Activated naive CD4-positive, alpha-beta T cell treated with anti-CD3 and anti-CD28 coated beads for 36 hours (primary cell): ENCODE measurements around the gene MKX. TPM values are rescaled to one million over a fixed set of nuclear protein-coding genes. Genes with fewer than 3 reads are reported as not detected.
"Not testable (repeated sequence)": the region's sequence is repeated elsewhere in the genome, so short reads cannot be mapped to it uniquely, and the experiment has no call there.

Experiments
- CTCF ChIA-PET: fragments of 350-600 bp; sonication (Branson Sonifier 250); formaldehyde crosslinking; loops from one replicate; lab custom pipeline; 2021; ENCODE audit warnings: antibody characterized with exemption; lab: Charles Lee
- DNase-seq: peaks from one replicate; pipeline ENCODE4 v3.0.0-alpha.2; 2020
- H3K27ac Mint-ChIP-seq: one replicate; pipeline ENCODE4 v1.8.0; 2021; ENCODE audit warnings: mild to moderate bottlenecking, mixed read lengths
- H3K27me3 Mint-ChIP-seq: one replicate; pipeline ENCODE4 v1.8.0; 2021; ENCODE audit warnings: low read depth, mixed read lengths
- H3K36me3 Mint-ChIP-seq: one replicate; pipeline ENCODE4 v1.8.0; 2021; ENCODE audit warnings: low read depth, mixed read lengths
- H3K4me1 Mint-ChIP-seq: one replicate; pipeline ENCODE4 v1.8.0; 2021; ENCODE audit warnings: low read depth, mixed read lengths
- H3K4me3 Mint-ChIP-seq: one replicate; pipeline ENCODE4 v1.8.0; 2021; ENCODE audit warnings: mild to moderate bottlenecking, moderate library complexity, mixed read lengths
- H3K9me3 Mint-ChIP-seq: one replicate; pipeline ENCODE4 v1.8.0; 2021; ENCODE audit warnings: mixed read lengths
- intact Hi-C: fragments of 100-400 bp; cut with micrococcal nuclease; formaldehyde crosslinking; loops from one replicate; pipeline ENCODE4 v1.15.1; 2023
- total RNA-seq, 2 experiments: library from RNA; stranded (reverse); gene quantifications; one replicate each; pipeline ENCODE4 v1.2.3, GENCODE V29; 2021

The MKX gene
- total RNA-seq, 2 experiments from 2014 or later = 0.15 to 0.38 TPM

DNA sequence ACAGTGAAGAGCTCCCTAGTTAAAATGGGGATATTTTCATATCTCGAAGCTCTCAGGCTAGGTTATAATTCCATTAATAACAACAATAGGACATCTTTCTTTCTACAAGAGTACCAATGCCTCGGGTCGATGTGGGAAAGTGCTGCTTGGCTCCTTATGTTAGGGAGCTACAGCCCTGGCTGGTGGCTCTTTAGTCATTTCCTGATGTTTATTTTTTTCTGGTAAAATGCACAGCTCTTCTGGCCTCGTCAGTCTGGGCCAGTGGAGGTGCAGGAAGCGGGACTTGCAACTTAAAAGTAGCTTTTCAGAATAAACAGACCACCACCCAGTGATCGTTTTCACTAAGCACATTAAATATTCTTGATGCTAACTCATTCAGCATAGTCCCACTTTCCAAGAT is 58.3 kb downstream of the MKX start:
- CTCF ChIA-PET = interaction anchor here (1.0 kb wide), 1 partner anchor 87 kb away, joined by 3 read pairs; no protein-coding TSS in a partner anchor
- H3K4me1 Mint-ChIP-seq = no peaks in the 10 kb centered on the region
- intact Hi-C loops = no loop called here
- DNase-seq = no peak
- no peak overlapping the region for H3K4me3 Mint-ChIP-seq
- no peak overlapping the region for H3K27ac Mint-ChIP-seq
- no peaks in the 10 kb centered on the region for H3K27me3 Mint-ChIP-seq
- H3K36me3 Mint-ChIP-seq = no peaks in the 10 kb centered on the region
- H3K9me3 Mint-ChIP-seq = no peaks in the 10 kb centered on the region

DNA sequence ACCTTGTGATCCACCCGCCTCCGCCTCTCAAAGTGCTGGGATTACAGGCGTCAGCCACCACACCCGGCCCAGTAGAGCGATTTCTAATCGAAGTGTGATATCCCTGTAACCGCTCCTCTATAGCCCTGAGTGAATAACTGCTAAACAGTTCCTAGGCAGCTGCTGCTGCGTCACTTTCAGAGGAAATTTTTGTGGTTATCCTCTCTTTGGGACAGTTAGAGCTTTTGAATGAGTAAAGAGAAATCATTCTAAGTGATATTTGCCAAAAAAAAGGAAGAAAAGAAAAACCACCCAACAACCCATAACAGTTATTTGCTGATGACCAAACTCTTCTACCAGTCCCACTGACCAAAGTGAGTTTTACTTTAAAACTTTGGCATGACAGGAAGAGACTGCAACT is 59.9 kb downstream of the MKX start:
- DNase-seq = no peak
- H3K9me3 Mint-ChIP-seq = no peaks in the 10 kb centered on the region
- no peak overlapping the region for H3K4me3 Mint-ChIP-seq
- H3K4me1 Mint-ChIP-seq = no peaks in the 10 kb centered on the region
- H3K27me3 Mint-ChIP-seq = no peaks in the 10 kb centered on the region
- intact Hi-C loops = no loop called here
- H3K36me3 Mint-ChIP-seq = no peaks in the 10 kb centered on the region
- CTCF ChIA-PET = no interaction called here
- no peak overlapping the region for H3K27ac Mint-ChIP-seq

DNA sequence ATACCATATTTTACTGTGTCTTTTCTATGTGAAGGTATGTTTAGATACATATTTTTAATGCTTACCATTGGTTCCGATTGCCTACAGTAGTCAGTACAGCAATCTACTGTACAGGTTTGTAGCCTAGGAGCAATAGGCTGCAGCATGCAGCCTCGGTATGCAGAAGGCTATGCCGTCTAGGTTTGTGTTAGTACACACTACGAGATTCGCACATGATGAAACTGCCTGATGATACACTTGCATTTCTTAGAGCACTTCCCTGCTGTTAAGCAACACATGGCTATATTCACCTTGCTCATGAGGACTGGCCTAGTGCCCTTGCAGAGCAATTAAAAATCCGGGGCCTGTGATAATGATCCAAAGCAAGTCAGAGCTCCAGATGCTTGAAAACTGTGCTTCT is 62.4 kb downstream of the MKX start:
- CTCF ChIA-PET = interaction anchor here (0.6 kb wide), 1 partner anchor 14 kb away, joined by 3 read pairs; no protein-coding TSS in a partner anchor
- no peaks in the 10 kb centered on the region for H3K4me1 Mint-ChIP-seq
- no peaks in the 10 kb centered on the region for H3K36me3 Mint-ChIP-seq
- no peak overlapping the region for H3K27ac Mint-ChIP-seq
- H3K9me3 Mint-ChIP-seq = no peaks in the 10 kb centered on the region
- no peak for DNase-seq
- no peak overlapping the region for H3K4me3 Mint-ChIP-seq
- H3K27me3 Mint-ChIP-seq = no peaks in the 10 kb centered on the region
- intact Hi-C loops = no loop called here

DNA sequence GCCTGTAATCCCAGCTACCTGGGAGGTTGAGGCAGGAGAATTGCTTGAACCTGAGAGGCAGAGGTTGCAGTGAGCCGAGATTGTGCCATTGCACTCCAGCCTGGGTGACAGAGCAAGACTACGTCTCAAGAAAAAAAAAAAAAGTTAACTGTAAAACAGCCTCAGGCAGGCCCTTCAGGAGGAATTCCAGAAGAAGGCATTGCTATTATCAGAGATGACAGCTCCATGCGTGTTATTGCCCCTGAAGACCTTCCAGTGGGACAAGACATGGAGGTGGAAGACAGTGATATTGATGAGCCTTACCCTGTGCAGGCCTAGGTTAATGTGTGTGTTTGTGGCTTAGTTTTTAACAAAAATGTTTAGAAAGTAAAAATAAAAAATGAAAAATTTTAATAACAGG is 63.8 kb downstream of the MKX start:
- H3K4me1 Mint-ChIP-seq, H3K9me3 Mint-ChIP-seq, H3K4me3 Mint-ChIP-seq, intact Hi-C loops, H3K27ac Mint-ChIP-seq, H3K27me3 Mint-ChIP-seq, DNase-seq, H3K36me3 Mint-ChIP-seq: not testable (repeated sequence)
- CTCF ChIA-PET = interaction anchor here (0.6 to 1.0 kb wide), 2 partner anchors 29 to 1576 kb away, joined by 3 read pairs; no protein-coding TSS in a partner anchor

DNA sequence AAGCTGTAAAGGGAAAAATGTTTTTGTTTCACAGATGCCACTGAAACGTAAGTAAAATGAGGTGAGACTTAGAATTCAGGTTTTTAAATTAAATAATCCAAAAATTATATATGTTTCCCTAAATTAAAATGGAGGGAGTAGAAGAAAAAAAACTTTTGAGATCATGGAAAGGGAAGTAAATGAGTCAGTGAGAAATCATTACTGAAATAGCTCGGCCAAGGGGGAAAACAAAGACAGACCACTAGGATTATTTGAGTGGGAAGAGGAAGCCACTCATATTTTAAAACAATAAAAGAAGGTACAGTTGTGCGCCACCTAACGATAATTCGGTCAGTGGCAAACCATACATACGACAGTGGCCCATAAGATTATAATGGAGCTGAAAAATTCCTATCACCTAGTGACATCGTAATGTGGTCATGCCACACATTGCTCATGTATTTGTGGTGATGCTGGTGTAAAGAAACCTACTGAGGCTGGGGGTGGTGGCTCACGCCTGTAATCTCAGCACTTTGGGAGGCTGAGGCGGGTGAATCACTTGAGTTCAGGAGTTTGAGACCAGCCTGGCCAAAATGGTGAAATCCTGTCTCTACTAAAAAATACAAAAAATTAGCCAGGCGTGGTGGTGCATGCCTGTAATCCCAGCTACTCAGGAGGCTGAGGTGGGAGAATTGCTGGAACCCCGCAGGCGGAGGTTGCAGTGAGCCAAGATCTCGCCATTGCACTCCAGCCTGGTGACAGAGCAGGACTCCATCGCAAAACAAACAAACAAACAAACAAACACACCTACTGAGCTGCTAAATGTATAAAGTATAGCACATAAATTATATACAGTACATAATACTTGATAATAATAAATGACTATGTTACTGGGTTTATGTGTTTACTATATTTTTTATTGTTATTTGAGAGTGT is 64.7 kb downstream of the MKX start:
- H3K27me3 Mint-ChIP-seq = no peaks in the 10 kb centered on the region
- H3K4me1 Mint-ChIP-seq = no peaks in the 10 kb centered on the region
- H3K36me3 Mint-ChIP-seq = no peaks in the 10 kb centered on the region
- intact Hi-C loops = no loop called here
- H3K27ac Mint-ChIP-seq = no peak overlapping the region
- CTCF ChIA-PET = interaction anchor here (0.5 to 1.0 kb wide), 4 partner anchors 9 to 460 kb away, joined by 3 read pairs; no protein-coding TSS in a partner anchor
- H3K4me3 Mint-ChIP-seq = no peak overlapping the region
- H3K9me3 Mint-ChIP-seq = no peaks in the 10 kb centered on the region
- no peak for DNase-seq

DNA sequence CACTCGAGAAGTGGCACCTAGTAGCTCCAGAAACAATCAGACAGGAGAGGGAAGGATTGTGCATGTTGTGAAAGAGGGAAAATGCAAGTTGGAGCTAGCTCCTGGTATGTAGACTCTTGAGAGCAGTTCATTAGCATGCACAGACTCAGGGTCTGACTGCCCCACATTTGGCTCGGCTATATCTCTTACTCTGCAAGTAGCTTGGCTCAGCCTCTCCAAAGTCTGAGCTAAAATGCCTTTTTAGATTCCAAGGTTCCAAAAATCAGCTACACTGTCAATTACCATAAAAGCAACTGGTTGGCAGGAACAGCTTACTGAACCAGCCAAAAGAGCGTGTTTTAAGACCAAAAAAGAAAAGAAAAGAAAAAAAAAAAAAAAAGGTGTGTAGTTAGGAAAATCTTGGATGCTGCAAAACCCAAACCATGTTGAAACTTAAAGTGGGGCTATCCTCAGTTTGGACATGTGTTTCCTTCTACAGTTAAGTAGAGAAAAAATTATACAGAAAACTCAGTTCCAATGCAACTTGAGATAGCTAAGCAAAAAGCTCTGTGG is 65.5 kb downstream of the MKX start:
- no peak overlapping the region for H3K27ac Mint-ChIP-seq
- H3K9me3 Mint-ChIP-seq = no peaks in the 10 kb centered on the region
- H3K4me1 Mint-ChIP-seq = no peaks in the 10 kb centered on the region
- no peaks in the 10 kb centered on the region for H3K36me3 Mint-ChIP-seq
- H3K4me3 Mint-ChIP-seq = no peak overlapping the region
- no peaks in the 10 kb centered on the region for H3K27me3 Mint-ChIP-seq
- no peak for DNase-seq
- intact Hi-C loops = no loop called here
- CTCF ChIA-PET = interaction anchor here (0.6 to 0.7 kb wide), 3 partner anchors 10 to 627 kb away, joined by 3 to 4 read pairs (median 3); no protein-coding TSS in a partner anchor

DNA sequence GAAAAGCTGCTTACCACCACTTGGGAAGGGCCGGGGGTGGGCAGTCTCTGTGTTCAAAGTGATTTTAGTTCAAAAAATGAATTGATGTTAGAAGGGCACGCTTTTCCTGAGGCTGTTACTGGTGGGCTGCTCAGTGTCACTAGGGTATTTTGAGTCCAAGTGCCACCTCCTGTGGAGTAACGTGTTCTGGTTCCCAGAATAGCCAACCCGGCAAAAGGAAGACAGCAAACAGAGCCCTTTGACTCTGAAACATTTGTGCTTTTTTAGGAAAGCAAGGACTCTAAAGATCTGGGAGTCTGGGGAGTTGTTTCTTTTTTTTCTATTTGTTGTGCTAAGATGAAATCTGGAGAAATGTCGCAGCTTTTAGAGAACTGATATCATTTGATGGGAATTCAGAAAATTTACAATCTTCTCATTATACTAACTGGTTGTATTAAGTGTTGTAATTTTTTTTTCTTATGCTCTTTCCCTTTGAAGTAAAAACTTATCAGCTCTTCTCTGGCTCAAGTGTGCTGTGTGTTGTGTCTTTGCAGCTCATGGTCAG is 66.2 kb downstream of the MKX start:
- Mint-ChIP-seq H3K27me3 (no peaks in the 10 kb centered on the region), H3K4me3 (no peak overlapping the region), H3K9me3 (no peaks in the 10 kb centered on the region), H3K27ac (no peak overlapping the region), H3K36me3 (no peaks in the 10 kb centered on the region), H3K4me1 (no peaks in the 10 kb centered on the region)
- intact Hi-C loops = no loop called here
- DNase-seq = no peak
- CTCF ChIA-PET = interaction anchor here (0.6 kb wide), 2 partner anchors 482 to 626 kb away, joined by 4 to 5 read pairs; no protein-coding TSS in a partner anchor

DNA sequence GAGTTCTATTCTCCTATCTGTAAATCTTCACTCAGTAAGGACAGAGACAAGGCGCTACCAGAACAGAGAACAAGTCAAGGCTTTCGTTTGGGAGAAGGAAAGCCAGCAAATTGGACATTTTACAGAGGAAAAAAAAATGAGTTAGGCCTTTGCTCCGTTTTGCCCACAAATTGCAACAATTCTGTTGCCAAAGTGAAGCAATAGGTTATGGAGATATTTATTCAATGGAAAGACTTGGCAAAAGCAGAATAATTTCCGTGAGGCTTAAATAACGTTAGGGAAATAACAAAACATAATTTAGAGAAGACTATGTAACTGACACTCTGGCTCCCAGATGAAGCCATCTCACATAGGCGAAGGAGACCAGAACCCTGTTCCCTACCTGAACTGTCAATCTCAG is 67.5 kb downstream of the MKX start:
- Mint-ChIP-seq H3K27me3 (no peaks in the 10 kb centered on the region), H3K4me3 (no peak overlapping the region), H3K36me3 (no peaks in the 10 kb centered on the region), H3K27ac (no peak overlapping the region), H3K9me3 (no peaks in the 10 kb centered on the region), H3K4me1 (no peaks in the 10 kb centered on the region)
- CTCF ChIA-PET = no interaction called here
- intact Hi-C loops = no loop called here
- DNase-seq = no peak

DNA sequence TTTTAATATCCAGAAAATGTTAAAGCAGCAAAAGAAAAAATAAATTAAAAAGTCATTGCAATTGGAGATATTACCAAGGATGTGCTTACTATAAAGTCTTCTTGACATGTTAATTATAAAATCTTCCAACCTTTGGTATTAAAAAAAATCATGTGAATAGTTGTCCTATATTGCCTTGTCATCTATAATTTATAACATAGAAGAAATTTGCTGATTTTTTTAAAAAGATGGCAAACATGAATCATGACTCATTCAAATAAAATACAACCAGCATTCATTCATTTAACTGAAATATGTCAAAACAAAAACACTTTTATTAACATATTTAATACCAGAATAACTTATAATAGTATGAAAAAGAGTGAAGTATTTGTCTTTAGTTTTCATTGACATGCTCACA is 72.6 kb downstream of the MKX start:
- no peaks in the 10 kb centered on the region for H3K4me1 Mint-ChIP-seq
- no peak for DNase-seq
- H3K36me3 Mint-ChIP-seq = no peaks in the 10 kb centered on the region
- no peaks in the 10 kb centered on the region for H3K9me3 Mint-ChIP-seq
- CTCF ChIA-PET = no interaction called here
- intact Hi-C loops = no loop called here
- no peak overlapping the region for H3K27ac Mint-ChIP-seq
- no peak overlapping the region for H3K4me3 Mint-ChIP-seq
- no peaks in the 10 kb centered on the region for H3K27me3 Mint-ChIP-seq

DNA sequence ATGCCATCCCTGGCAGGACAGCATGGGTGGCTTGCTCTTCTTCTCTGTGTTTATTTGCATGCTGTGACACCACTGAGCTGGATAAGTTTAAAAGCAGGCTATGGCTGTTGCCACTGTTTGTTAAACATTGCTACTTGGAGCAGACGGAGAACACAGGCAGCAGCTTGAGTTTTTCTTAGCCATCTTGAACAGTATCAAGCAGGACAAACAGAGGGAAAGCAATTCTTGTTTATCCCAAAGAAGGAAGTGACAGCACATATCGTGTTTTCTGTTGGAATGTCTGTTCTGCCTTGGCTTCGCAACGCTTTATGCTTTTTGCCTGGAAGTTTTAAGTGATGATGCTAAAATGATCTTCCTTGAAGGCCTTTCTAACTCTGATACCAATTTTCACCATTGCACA is 73.8 kb downstream of the MKX start:
- intact Hi-C loops = no loop called here
- no peaks in the 10 kb centered on the region for H3K4me1 Mint-ChIP-seq
- no peak overlapping the region for H3K27ac Mint-ChIP-seq
- no peaks in the 10 kb centered on the region for H3K36me3 Mint-ChIP-seq
- H3K4me3 Mint-ChIP-seq = no peak overlapping the region
- H3K27me3 Mint-ChIP-seq = no peaks in the 10 kb centered on the region
- H3K9me3 Mint-ChIP-seq = no peaks in the 10 kb centered on the region
- DNase-seq = no peak
- CTCF ChIA-PET = interaction anchor here (0.7 to 1.4 kb wide), 2 partner anchors 16 to 248 kb away, joined by 3 to 5 read pairs; no protein-coding TSS in a partner anchor

DNA sequence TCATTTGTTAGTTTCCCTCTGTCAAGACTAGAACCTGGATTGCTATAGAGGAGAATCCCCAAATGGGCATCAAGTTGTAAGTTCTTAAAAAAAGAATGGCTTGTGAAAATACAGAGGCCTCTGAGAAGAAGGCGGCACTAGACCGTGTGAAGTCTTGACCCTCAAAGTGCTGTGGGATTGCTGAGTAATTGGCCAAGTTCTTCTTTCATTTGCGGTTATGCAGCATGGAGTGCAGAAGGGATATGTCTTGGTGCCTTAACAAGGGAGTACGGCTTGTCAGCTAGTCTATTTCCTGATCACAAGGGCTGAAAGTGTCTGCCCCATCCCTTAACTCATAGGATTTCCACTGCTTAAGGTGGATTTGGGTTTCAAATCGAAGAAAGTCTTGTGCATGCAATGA is 81.2 kb downstream of the MKX start:
- no peak overlapping the region for H3K27ac Mint-ChIP-seq
- no peak overlapping the region for H3K4me3 Mint-ChIP-seq
- H3K4me1 Mint-ChIP-seq = no peaks in the 10 kb centered on the region
- intact Hi-C loops = no loop called here
- DNase-seq = no peak
- no peaks in the 10 kb centered on the region for H3K36me3 Mint-ChIP-seq
- no peaks in the 10 kb centered on the region for H3K9me3 Mint-ChIP-seq
- peaks cover 16% of the 10 kb centered on the region for H3K27me3 Mint-ChIP-seq
- CTCF ChIA-PET = no interaction called here

DNA sequence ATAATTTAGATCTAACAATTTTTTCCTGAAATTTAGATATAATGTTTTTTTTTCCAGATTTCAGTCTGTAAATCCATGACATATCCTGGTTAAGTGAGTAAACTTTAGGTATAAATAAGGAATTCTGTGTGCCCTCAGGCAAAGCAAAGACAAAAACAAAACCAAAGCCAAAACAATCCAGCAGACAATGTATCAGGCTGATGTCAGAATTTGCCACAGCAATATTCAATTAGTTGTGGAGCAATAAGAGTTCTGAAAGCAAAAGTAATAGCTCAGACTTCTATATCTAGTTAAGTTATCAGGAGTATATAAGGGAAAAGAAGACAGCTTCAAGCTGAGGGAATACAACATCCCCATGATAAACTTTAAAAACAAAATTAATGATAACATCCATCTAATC is 82.0 kb downstream of the MKX start:
- Mint-ChIP-seq H3K36me3 (no peaks in the 10 kb centered on the region), H3K4me1 (no peaks in the 10 kb centered on the region), H3K27me3 (peaks cover 16% of the 10 kb centered on the region), H3K27ac (no peak overlapping the region), H3K9me3 (no peaks in the 10 kb centered on the region), H3K4me3 (no peak overlapping the region)
- intact Hi-C loops = no loop called here
- CTCF ChIA-PET = no interaction called here
- no peak for DNase-seq
